Parathyroid adenoma (tissue), 2 donors: ENCODE results near the gene MCF2.

Source experiments
- H2AFZ ChIP-seq: fragments of 300-600 bp; sonication (generic); one replicate; pipeline ENCODE4 v1.7.0; 2017; ENCODE audit warnings: antibody characterized with exemption, mild to moderate bottlenecking
- H3K27ac ChIP-seq: fragments of 300-600 bp; sonication (generic); one replicate; pipeline ENCODE4 v1.7.0; 2017
- H3K27me3 ChIP-seq: fragments of 300-600 bp; sonication (generic); one replicate; pipeline ENCODE4 v1.7.0; 2017; ENCODE audit warnings: low read length; ENCODE audit not compliant: control insufficient read depth, insufficient read depth
- H3K36me3 ChIP-seq: fragments of 300-600 bp; sonication (generic); one replicate; pipeline ENCODE4 v1.7.0; 2017; ENCODE audit warnings: low read length; ENCODE audit not compliant: control insufficient read depth, insufficient read depth
- H3K4me1 ChIP-seq: fragments of 300-600 bp; sonication (generic); one replicate; pipeline ENCODE4 v1.7.0; 2017; ENCODE audit warnings: control low read depth
- H3K4me2 ChIP-seq: fragments of 300-600 bp; sonication (generic); one replicate; pipeline ENCODE4 v1.7.0; 2017; ENCODE audit warnings: low read length
- H3K4me3 ChIP-seq: fragments of 300-600 bp; sonication (generic); one replicate; pipeline ENCODE4 v1.7.0; 2017; ENCODE audit warnings: low read depth, low read length
- H3K79me2 ChIP-seq: fragments of 300-600 bp; sonication (generic); one replicate; pipeline ENCODE4 v1.7.0; 2017; ENCODE audit warnings: control low read depth
- H3K9ac ChIP-seq: fragments of 300-600 bp; sonication (generic); one replicate; pipeline ENCODE4 v1.7.0; 2017; ENCODE audit warnings: mild to moderate bottlenecking
- H3K9me3 ChIP-seq: fragments of 300-600 bp; sonication (generic); one replicate; pipeline ENCODE4 v1.7.0; 2017; ENCODE audit warnings: low read length; ENCODE audit not compliant: control insufficient read depth
- TF ChIP-seq, protein P1 (sequence below): fragments of 300-600 bp; sonication (generic); IDR thresholded peaks from one replicate; pipeline ENCODE4 v1.7.0; 2017; ENCODE audit warnings: antibody characterized with exemption, mild to moderate bottlenecking
- donor health status: primary hyperparathyroidism.

The MCF2 gene

DNA sequence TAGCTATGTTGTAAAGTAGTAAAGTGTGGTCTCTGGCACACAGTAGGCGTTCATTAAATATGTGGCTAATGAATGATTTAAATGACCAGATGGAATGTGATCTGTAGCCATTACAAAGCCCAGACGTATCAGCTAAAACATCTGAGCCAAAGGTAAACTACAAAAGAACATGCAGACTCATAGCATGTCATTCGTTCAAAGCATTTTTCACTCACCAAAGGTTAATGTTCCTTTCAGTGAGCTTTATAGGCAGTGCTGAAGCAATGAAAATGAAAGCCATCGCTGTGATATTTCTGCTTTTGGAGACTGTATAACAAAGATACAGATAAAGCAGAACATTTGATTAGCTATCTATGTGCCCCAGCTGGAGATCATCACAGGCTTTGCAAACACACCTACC, 126.9 kb downstream of the MCF2 start:
- Histone ChIP-seq H3K9me3 (no peaks in the 10 kb centered on the region), H3K4me3 (no peak overlapping the region), H3K4me1 (no peaks in the 10 kb centered on the region), H3K27ac (no peak overlapping the region), H3K9ac (no peak overlapping the region), H3K27me3 (no peaks in the 10 kb centered on the region), H3K4me2 (no peak overlapping the region), H3K79me2 (no peaks in the 10 kb centered on the region), H3K36me3 (no peaks in the 10 kb centered on the region), H2AFZ (no peak overlapping the region)
- TF ChIP-seq, protein P1, sequence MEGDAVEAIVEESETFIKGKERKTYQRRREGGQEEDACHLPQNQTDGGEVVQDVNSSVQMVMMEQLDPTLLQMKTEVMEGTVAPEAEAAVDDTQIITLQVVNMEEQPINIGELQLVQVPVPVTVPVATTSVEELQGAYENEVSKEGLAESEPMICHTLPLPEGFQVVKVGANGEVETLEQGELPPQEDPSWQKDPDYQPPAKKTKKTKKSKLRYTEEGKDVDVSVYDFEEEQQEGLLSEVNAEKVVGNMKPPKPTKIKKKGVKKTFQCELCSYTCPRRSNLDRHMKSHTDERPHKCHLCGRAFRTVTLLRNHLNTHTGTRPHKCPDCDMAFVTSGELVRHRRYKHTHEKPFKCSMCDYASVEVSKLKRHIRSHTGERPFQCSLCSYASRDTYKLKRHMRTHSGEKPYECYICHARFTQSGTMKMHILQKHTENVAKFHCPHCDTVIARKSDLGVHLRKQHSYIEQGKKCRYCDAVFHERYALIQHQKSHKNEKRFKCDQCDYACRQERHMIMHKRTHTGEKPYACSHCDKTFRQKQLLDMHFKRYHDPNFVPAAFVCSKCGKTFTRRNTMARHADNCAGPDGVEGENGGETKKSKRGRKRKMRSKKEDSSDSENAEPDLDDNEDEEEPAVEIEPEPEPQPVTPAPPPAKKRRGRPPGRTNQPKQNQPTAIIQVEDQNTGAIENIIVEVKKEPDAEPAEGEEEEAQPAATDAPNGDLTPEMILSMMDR: no peak

- H3K27me3 ChIP-seq: no peaks in the 10 kb centered on the region
- no peak overlapping the region for H3K4me3 ChIP-seq
- H3K27ac ChIP-seq: no peak overlapping the region
- H3K36me3 ChIP-seq: no peaks in the 10 kb centered on the region
- TF ChIP-seq, protein P1: no peak
- H3K9ac ChIP-seq: no peak overlapping the region
- H3K4me2 ChIP-seq: no peak overlapping the region
- H3K79me2 ChIP-seq: no peaks in the 10 kb centered on the region
- no peaks in the 10 kb centered on the region for H3K9me3 ChIP-seq
- H3K4me1 ChIP-seq: no peaks in the 10 kb centered on the region
- no peak overlapping the region for H2AFZ ChIP-seq
Observed at GRCh38 chrX:139566981-139567380, 141.0 kb downstream of the MCF2 start.

DNA sequence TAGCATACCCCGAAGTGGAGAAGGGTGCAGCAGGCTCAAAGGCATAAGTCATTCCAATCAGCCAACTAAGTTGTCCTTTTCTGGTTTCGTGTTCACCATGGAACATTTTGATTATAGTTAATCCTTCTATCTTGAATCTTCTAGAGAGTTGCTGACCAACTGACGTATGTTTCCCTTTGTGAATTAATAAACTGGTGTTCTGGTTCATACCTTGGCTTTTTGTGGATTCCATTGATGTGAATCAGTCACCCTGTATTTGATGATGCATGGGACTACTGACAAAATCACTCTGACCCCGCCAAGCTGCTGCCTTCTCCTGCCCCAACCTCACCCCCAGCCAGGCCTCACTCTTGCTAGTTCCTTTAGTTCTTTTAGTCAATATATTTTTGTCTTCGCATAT, 144.7 kb downstream of the MCF2 start:
- TF ChIP-seq, protein P1: no peak
- Histone ChIP-seq H3K4me2 (no peak overlapping the region), H3K79me2 (no peaks in the 10 kb centered on the region), H3K9me3 (no peaks in the 10 kb centered on the region), H3K9ac (no peak overlapping the region), H3K4me1 (no peaks in the 10 kb centered on the region), H3K4me3 (no peak overlapping the region), H3K36me3 (no peaks in the 10 kb centered on the region), H3K27ac (no peak overlapping the region), H2AFZ (no peak overlapping the region), H3K27me3 (no peaks in the 10 kb centered on the region)

DNA sequence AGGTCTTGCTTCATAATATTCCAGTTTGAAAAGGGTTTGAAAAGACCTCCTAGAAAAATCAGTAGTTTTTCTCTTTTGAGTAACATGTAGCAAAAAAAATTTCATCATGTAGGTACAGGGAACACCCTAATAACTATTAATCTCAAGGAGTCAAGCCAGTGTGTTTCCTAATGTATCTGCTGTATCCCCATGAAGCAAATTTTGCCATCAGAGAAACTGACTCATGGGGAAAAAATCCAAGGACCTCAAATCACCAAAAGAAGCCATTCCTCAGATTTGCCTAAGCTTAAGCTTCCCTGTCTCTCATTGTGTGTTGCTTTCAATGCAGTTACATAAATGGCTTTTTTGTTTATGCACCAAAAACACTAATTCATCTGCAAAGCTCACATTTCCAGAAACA, 147.7 kb downstream of the MCF2 start:
- Histone ChIP-seq H3K4me3 (no peak overlapping the region), H2AFZ (no peak overlapping the region), H3K27ac (no peak overlapping the region), H3K36me3 (no peaks in the 10 kb centered on the region), H3K9ac (no peak overlapping the region), H3K27me3 (no peaks in the 10 kb centered on the region), H3K9me3 (no peaks in the 10 kb centered on the region), H3K4me2 (no peak overlapping the region), H3K79me2 (no peaks in the 10 kb centered on the region), H3K4me1 (no peaks in the 10 kb centered on the region)
- TF ChIP-seq, protein P1: no peak

GRCh38 chrX:139559383-139560042, 148.5 kb downstream of the MCF2 start:
- H3K36me3 ChIP-seq: no peaks in the 10 kb centered on the region
- no peak overlapping the region for H3K4me2 ChIP-seq
- H3K4me1 ChIP-seq: no peaks in the 10 kb centered on the region
- no peaks in the 10 kb centered on the region for H3K79me2 ChIP-seq
- H3K9me3 ChIP-seq: no peaks in the 10 kb centered on the region
- H3K27ac ChIP-seq: no peak overlapping the region
- no peak overlapping the region for H3K4me3 ChIP-seq
- H2AFZ ChIP-seq: no peak overlapping the region
- TF ChIP-seq, protein P1: peak; percentile 12
- no peak overlapping the region for H3K9ac ChIP-seq
- H3K27me3 ChIP-seq: no peaks in the 10 kb centered on the region
